Measurements from ENCODE around the gene KLC3. TPM values are rescaled to one million over a fixed set of nuclear protein-coding genes. Genes with fewer than 3 reads are reported as not detected.
"Not testable (repeated sequence)": the region's sequence is repeated elsewhere in the genome, so short reads cannot be mapped to it uniquely, and the experiment has no call there.

KLC3 gene
- total RNA-seq, 1 donor from 2014 or later = 7.8 TPM

DNA sequence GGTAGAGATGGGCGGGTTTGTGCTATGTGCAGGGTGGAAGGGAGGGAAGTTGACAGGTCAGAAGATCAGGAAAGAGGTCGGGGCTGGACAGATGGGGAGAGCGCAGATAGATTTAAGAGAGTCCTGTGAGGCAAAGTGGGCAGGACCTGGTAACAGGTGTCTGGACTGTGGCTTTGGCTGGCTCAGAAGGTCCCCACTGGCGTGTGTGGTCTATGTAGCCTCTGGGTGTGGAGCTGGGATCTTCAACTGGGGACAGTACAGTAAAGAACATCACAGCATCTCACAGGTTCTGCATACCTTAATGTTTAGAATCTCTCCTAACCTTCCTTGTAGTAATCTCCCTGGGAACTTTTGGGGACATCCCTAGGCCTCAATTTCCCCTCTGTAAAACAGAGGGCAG is 35.5 kb upstream of the KLC3 start:
- TF ChIP-seq, protein P1, sequence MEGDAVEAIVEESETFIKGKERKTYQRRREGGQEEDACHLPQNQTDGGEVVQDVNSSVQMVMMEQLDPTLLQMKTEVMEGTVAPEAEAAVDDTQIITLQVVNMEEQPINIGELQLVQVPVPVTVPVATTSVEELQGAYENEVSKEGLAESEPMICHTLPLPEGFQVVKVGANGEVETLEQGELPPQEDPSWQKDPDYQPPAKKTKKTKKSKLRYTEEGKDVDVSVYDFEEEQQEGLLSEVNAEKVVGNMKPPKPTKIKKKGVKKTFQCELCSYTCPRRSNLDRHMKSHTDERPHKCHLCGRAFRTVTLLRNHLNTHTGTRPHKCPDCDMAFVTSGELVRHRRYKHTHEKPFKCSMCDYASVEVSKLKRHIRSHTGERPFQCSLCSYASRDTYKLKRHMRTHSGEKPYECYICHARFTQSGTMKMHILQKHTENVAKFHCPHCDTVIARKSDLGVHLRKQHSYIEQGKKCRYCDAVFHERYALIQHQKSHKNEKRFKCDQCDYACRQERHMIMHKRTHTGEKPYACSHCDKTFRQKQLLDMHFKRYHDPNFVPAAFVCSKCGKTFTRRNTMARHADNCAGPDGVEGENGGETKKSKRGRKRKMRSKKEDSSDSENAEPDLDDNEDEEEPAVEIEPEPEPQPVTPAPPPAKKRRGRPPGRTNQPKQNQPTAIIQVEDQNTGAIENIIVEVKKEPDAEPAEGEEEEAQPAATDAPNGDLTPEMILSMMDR (conservative IDR thresholded peaks at IDR 0.05; ENCODE audit: low read depth, low read length) = no peak

DNA sequence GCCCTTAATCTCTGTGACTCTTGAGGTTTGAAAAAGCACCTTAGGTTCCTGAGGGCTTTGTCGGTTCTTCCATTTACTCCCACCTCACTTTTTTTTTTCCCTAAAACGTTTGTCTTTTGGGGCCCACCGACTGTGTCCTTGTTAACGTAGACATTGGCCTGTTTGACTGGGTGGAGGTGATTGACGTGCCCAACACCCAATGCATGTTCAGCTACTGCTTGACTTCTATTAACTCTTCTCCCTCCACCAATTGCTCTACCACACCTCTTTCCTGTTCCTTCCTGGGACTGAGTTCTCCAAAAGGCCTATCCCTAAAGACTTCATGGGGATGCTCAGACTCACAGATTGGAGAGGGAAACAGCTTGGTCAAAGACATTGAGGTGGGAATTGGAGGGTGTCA is 35.1 kb upstream of the KLC3 start:
- no peak for DNase-seq (ENCODE audit: low read depth)
- TF ChIP-seq, protein P1 (conservative IDR thresholded peaks at IDR 0.05; ENCODE audit: low read depth, low read length) = no peak
- H3K4me3 ChIP-seq (ENCODE audit: low read depth, low read length) = no peak overlapping the region

More for the DNA sequence above, 35.5 kb upstream of the KLC3 start:
- DNase-seq (ENCODE audit: low read depth) = no peak
- H3K4me3 ChIP-seq (ENCODE audit: low read depth, low read length) = no peak overlapping the region

DNA sequence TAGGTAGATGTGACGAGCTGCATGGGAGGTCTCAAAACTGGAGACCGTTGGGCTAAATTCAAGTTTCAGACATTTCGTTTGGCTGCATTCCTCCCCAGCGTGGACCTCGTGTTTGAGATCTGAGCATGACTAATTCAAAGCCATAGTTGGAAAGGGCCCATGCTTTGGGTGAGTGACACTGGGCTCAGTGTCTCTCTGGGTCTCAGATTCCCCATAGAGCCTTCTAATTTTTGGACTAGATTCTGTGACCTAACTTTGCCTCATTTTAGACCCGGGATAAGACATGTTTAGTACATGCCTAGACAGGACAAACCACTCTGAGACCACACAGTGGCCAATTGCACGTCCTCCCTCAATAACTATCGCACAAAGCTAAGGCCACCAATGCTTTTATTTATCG is 34.5 kb upstream of the KLC3 start:
- H3K4me3 ChIP-seq (ENCODE audit: low read depth, low read length) = no peak overlapping the region
- no peak for DNase-seq (ENCODE audit: low read depth)
- TF ChIP-seq, protein P1 (conservative IDR thresholded peaks at IDR 0.05; ENCODE audit: low read depth, low read length) = no peak

DNA sequence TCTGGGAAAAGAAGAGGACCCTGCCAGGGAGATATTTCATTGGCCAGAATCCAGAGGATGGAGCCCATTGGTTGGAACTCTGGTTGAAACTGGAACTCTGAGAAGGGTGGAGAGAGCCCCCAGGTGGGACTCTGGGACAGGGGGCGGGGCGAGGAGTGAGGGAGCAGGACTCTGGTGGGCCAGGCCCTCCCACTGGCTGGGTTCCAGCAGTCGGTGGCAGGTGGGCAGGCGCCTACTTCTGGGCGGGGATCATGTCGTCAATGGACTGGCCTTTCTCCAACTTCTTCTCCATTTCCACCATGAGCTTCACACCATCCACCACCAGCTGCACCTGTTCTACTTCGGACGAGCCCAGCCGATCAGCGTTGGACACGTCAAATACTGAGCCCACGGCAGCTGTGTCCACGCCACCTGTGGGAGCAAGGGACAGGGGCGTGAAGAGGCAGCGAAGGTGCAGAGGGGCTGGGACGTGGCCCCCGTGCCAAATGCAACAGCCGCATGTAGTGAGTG is 34.0 kb upstream of the KLC3 start:
- no peak overlapping the region for H3K4me3 ChIP-seq (ENCODE audit: low read depth, low read length)
- TF ChIP-seq, protein P1 (conservative IDR thresholded peaks at IDR 0.05; ENCODE audit: low read depth, low read length) = no peak
- no peak for DNase-seq (ENCODE audit: low read depth)

DNA sequence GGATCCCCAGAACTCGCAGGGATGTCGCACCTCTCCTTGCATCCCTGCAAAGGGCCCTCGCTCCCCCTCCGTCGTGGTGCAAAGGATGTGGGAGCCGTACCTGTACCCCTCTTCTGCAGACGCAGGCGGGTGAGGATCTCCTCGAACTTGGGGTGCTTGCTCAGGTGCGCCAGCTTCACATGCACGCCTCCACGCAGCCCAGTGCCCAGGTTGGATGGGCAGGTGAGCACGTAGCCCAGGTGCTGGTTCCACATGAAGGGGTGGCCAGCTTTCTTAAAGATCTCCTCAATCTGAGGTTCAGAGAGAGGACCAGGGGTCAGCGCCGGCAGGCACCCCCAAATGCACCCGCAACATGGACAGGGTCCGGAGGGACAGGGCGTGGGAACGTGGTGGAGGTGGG is 33.2 kb upstream of the KLC3 start:
- TF ChIP-seq, protein P1 (conservative IDR thresholded peaks at IDR 0.05; ENCODE audit: low read depth, low read length) = no peak
- no peak for DNase-seq (ENCODE audit: low read depth)
- no peak overlapping the region for H3K4me3 ChIP-seq (ENCODE audit: low read depth, low read length)

DNA sequence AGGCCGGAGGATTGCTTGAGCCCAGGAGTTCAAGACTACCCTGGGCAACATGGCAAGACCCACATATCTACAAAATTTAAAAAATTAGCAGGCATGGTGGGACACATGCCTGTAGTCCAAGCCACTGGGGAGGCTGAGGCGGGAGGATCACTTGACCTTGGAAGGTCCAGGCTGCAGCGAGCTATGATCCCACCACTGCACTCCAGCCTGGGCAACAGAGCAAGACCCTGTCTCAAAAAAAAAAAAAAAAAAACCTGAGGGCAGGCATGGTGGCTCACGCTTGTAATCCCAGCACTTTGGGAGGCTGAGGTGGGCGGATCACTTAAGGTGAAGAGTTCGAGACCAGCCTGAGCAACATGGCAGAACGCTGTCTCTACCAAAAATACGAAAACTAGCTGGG is 31.2 kb upstream of the KLC3 start:
- not testable (repeated sequence) for H3K4me3 ChIP-seq (ENCODE audit: low read depth, low read length); DNase-seq (ENCODE audit: low read depth)

DNA sequence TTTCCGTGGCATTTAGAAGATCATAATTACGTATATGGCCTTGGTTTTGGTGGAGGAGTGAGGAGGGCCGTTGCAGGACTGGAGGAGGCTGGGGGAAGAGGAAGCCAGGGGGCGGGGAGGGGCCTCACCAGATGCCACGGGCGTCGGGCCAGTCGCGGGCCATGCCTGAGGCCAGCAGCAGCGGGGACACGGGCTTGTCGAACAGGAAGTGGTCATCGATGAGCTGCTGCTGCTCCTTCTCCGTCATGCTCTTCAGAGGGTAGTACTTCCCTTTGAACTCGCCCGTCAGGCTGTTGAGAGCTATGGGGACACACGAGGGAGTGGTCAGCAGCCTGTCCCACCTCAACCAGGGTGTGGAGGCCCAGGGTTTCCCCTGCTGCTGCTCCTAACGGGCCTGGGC is 28.9 kb upstream of the KLC3 start:
- no peak overlapping the region for H3K4me3 ChIP-seq (ENCODE audit: low read depth, low read length)
- TF ChIP-seq, protein P1 (conservative IDR thresholded peaks at IDR 0.05; ENCODE audit: low read depth, low read length) = no peak
- no peak for DNase-seq (ENCODE audit: low read depth)

DNA sequence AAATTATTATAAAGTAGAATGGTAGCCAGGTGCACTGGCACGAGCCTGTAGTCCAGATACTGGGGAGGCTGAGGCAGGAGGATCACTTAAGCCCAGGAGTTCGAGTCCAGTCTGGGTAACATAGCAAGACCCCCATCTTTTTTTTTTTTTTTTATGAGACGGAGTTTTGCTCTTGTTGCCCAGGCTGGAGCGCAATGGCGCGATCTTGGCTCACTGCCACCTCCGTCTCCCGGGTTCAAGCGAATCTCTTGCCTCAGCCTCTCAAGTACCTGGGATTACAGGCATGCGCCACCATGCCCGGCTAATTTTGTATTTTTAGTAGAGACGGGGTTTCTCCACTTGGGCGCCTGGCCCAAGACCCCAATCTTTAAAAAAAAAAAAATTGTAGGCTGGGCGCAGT is 28.3 kb upstream of the KLC3 start:
- H3K4me3 ChIP-seq (ENCODE audit: low read depth, low read length); DNase-seq (ENCODE audit: low read depth): not testable (repeated sequence)
